Pancreas (tissue), 10 donors: ENCODE data around the gene CYP17A1. TPM values are rescaled to one million over a fixed set of nuclear protein-coding genes. Genes with fewer than 3 reads are reported as not detected.
A peak's percentile ranks its signal among the peaks of the same experiment; 100 is the strongest.
"Not testable (repeated sequence)": the region's sequence is repeated elsewhere in the genome, so short reads cannot be mapped to it uniquely, and the experiment has no call there.

Source experiments
- ATAC-seq, 4 donors: fragments of 200-7000 bp; cut with Tn5 transposase; one replicate each; pipeline versions ENCODE4 v1.8.0 to v1.9.1; 2020; ENCODE audit warnings: mild to moderate bottlenecking in 4 of 4, moderate library complexity in 4 of 4
- DNase-seq, 6 donors: peaks; one replicate each; pipeline ENCODE4 v3.0.0-alpha.2; 2020
- FAIRE-seq: peaks from 2 replicates; lab custom pipeline; 2012; peaks lifted over from hg19 to GRCh38; lab: Jason Lieb, UNC
- H3K27ac ChIP-seq, 4 donors: fragments of 200-600 bp; sonication (generic); 1 replicate in 3 of 4; 2 replicates in 1 of 4; pipeline versions ENCODE4 v1.5.0 to v1.8.0; 2020
- H3K27me3 ChIP-seq, 4 donors: fragments of 200-600 bp; one replicate each; pipeline ENCODE4 v1.8.0; 2021
- H3K36me3 ChIP-seq, 3 donors: fragments of 200-600 bp; sonication (generic) in 1 of 3; one replicate each; pipeline versions ENCODE4 v1.5.0 to v1.8.0; 2020 to 2021
- H3K4me1 ChIP-seq, 3 donors: fragments of 200-600 bp; one replicate each; pipeline ENCODE4 v1.8.0; 2021
- H3K4me3 ChIP-seq, 4 donors: fragments of 200-600 bp; sonication (generic) in 2 of 4; one replicate each; pipeline versions ENCODE4 v1.5.0 to v1.8.0; 2020 to 2021
- H3K9me3 ChIP-seq, 4 donors: fragments of 200-600 bp; one replicate each; pipeline ENCODE4 v1.8.0; 2021
- CTCF ChIP-seq, 4 donors: fragments of 200-600 bp; sonication (generic) in 3 of 4; IDR thresholded peaks; one replicate each; pipeline versions ENCODE4 v1.5.0 to v1.8.0; 2021; ENCODE audit warnings: antibody characterized with exemption in 4 of 4
- WGBS, 2 donors: extraction: QIAGEN DNeasy Blood & Tissue Kit; methylation state at CpG; one replicate each; pipeline ENCODE4 v1.1.7; 2013; 5-methylcytosine and 5-hydroxymethylcytosine counted together
- intact Hi-C, 3 donors: fragments of 100-400 bp; cut with DNase I; formaldehyde crosslinking; loops; one replicate each; pipeline versions ENCODE4 v1.11.1 to v1.14.2; 2022
- polyA plus RNA-seq, 2 donors: library from polyadenylated mRNA; stranded (reverse); fragments of 200-250 nt; gene quantifications; one replicate each; pipeline ENCODE4 v1.2.3, GENCODE V29; 2013
- total RNA-seq, 6 donors: library from RNA; stranded (reverse); fragmentation: NEBNext Ultra II Directional in 4 of 6; extraction: Animal tissue kit (Norgen Biotek cat#: 25700) in 4 of 6; gene quantifications; one replicate each; pipeline versions ENCODE4 v1.2.1 to v1.2.4, GENCODE V29; 2021 to 2023
- donor health status: healthy with polysubstance abuse.
- donor health status: DM: no; HTN: no; CAD: no; lungs with moderate emphysema.
- donor health status: DM: no; HTN: no; CAD: no.
- donor health status: control.
- donor health status: control.
- donor health status: Bipolar disorder and iron deficiency.
- donor health status: DM: yes; HTN: yes; CAD: no.
- donor health status: DM: no; HTN: no; CAD: no.
- donor health status: DM: no; HTN: no; CAD: no.
- donor health status: DM: yes; HTN: yes; CAD: no.

The CYP17A1 gene
- total and polyA plus RNA-seq, 8 donors = 0.11 to 6.4 (median 0.35) TPM; not detected in 1

GRCh38 chr10:102850025-102850518, 12.9 kb upstream of the CYP17A1 start:
- no peak for ATAC-seq
- no peak for DNase-seq
- Histone ChIP-seq H3K36me3 (no peaks in the 10 kb centered on the region), H3K27ac (no peak overlapping the region), H3K9me3 (no peaks in the 10 kb centered on the region), H3K4me1 (peaks cover 3 to 9% (median 4%) of the 10 kb centered on the region in 3 donors), H3K27me3 (no peaks in the 10 kb centered on the region), H3K4me3 (no peak overlapping the region)
- intact Hi-C loops = no loop called here
- FAIRE-seq = no peak
- no peak for TF ChIP-seq CTCF (IDR thresholded peaks at IDR 0.05)
- WGBS, 2 donors = 70 to 72% methylated on average over 9 of the region's 9 CpGs

GRCh38 chr10:102845352-102845902, 8.2 kb upstream of the CYP17A1 start:
- ATAC-seq (no peak), FAIRE-seq (no peak), DNase-seq (no peak)
- no peaks in the 10 kb centered on the region for H3K4me1 ChIP-seq
- H3K4me3 ChIP-seq = no peak overlapping the region
- H3K27ac ChIP-seq = no peak overlapping the region
- intact Hi-C loops = no loop called here
- WGBS, 2 donors = 70 to 72% methylated on average over 9 of the region's 9 CpGs
- no peaks in the 10 kb centered on the region for H3K36me3 ChIP-seq
- no peaks in the 10 kb centered on the region for H3K27me3 ChIP-seq
- no peaks in the 10 kb centered on the region for H3K9me3 ChIP-seq
- TF ChIP-seq CTCF (IDR thresholded peaks at IDR 0.05) = no peak

GRCh38 chr10:102844190-102844776, 7.1 kb upstream of the CYP17A1 start:
- 83 to 86% methylated on average over 6 of the region's 6 CpGs for WGBS, 2 donors

GRCh38 chr10:102843139-102843538, 5.9 kb upstream of the CYP17A1 start:
- H3K36me3 ChIP-seq, ATAC-seq, H3K4me1 ChIP-seq, FAIRE-seq, intact Hi-C loops, H3K27ac ChIP-seq, DNase-seq, H3K9me3 ChIP-seq, H3K27me3 ChIP-seq, H3K4me3 ChIP-seq: not testable (repeated sequence)
- WGBS, 2 donors = 72 to 73% methylated on average over 8 of the region's 8 CpGs

More at GRCh38 chr10:102844190-102844776, 7.1 kb upstream of the CYP17A1 start:
- H3K9me3 ChIP-seq, H3K36me3 ChIP-seq, FAIRE-seq, intact Hi-C loops, H3K4me3 ChIP-seq, DNase-seq, H3K27me3 ChIP-seq, H3K4me1 ChIP-seq, ATAC-seq, H3K27ac ChIP-seq: not testable (repeated sequence)

GRCh38 chr10:102841827-102842345, 4.7 kb upstream of the CYP17A1 start:
- no peak for FAIRE-seq
- no peak overlapping the region for H3K27ac ChIP-seq
- H3K36me3 ChIP-seq = no peaks in the 10 kb centered on the region
- H3K4me1 ChIP-seq = peaks cover 0 to 5% (median 0%) of the 10 kb centered on the region in 3 donors
- H3K9me3 ChIP-seq = no peaks in the 10 kb centered on the region
- no peak overlapping the region for H3K4me3 ChIP-seq
- peak in 1 of 4 donors; percentile 32 for ATAC-seq
- no peak for TF ChIP-seq CTCF (IDR thresholded peaks at IDR 0.05)
- no peak for DNase-seq
- 61 to 65% methylated on average over 11 of the region's 11 CpGs for WGBS, 2 donors
- intact Hi-C loops = no loop called here
- H3K27me3 ChIP-seq = no peaks in the 10 kb centered on the region

GRCh38 chr10:102838276-102838927, 1.2 kb upstream of the CYP17A1 start:
- not testable (repeated sequence) for ATAC-seq, FAIRE-seq
- intact Hi-C loops = loop anchor here in 1 of 3 donors (10.0 kb wide), 1 partner anchor 236 kb away; no protein-coding TSS in a partner anchor

More at GRCh38 chr10:102838276-102838927, 1.2 kb upstream of the CYP17A1 start:
- 77 to 79% methylated on average over 9 of the region's 9 CpGs for WGBS, 2 donors
- not testable (repeated sequence) for H3K27ac ChIP-seq, H3K4me1 ChIP-seq, H3K36me3 ChIP-seq, DNase-seq, H3K9me3 ChIP-seq, H3K4me3 ChIP-seq, H3K27me3 ChIP-seq
